Keratinocyte (primary cell): ENCODE data around the gene DMGDH. TPM values are rescaled to one million over a fixed set of nuclear protein-coding genes. Genes with fewer than 3 reads are reported as not detected.

ENCODE experiments used
- DNase-seq: peaks from one replicate; pipeline ENCODE4 v3.0.0-alpha.2; 2011; ENCODE audit warnings: low read depth, missing footprints, low spot score
- FAIRE-seq: peaks from 2 replicates; lab custom pipeline; 2011; peaks lifted over from hg19 to GRCh38; lab: Jason Lieb, UNC
- H2AFZ ChIP-seq: 2 replicates; pipeline ENCODE4 v1.6.0; 2012; ENCODE audit warnings: low read length, control low read depth, inconsistent platforms; ENCODE audit not compliant: control insufficient read depth
- H3K27ac ChIP-seq: 2 replicates; pipeline ENCODE4 v1.5.1; 2011; ENCODE audit warnings: low read length; ENCODE audit not compliant: control insufficient read depth, insufficient read depth
- H3K27me3 ChIP-seq: 3 replicates; pipeline ENCODE4 v1.6.0; 2011; ENCODE audit warnings: low read length; ENCODE audit not compliant: control insufficient read depth, insufficient read depth; ENCODE audit errors: extremely low read depth
- H3K36me3 ChIP-seq, 2 experiments: 2 replicates in 1 of 2; 3 replicates in 1 of 2; pipeline ENCODE4 v1.5.1; 2011; ENCODE audit warnings: low read length in 2 of 2, mild to moderate bottlenecking in 1 of 2; ENCODE audit not compliant: control insufficient read depth in 2 of 2, insufficient read depth in 2 of 2; ENCODE audit errors: extremely low read depth in 1 of 2
- H3K4me1 ChIP-seq: 3 replicates; pipeline ENCODE4 v1.5.1; 2011; ENCODE audit warnings: low read length; ENCODE audit not compliant: control insufficient read depth, insufficient read depth; ENCODE audit errors: extremely low read depth
- H3K4me2 ChIP-seq: 3 replicates; pipeline ENCODE4 v1.6.0; 2011; ENCODE audit warnings: low read depth, low read length; ENCODE audit not compliant: control insufficient read depth, insufficient read depth; ENCODE audit errors: extremely low read depth
- H3K4me3 ChIP-seq, 3 experiments: fragments of 200-600 bp in 1 of 3; sonication (generic) in 1 of 3; 2 replicates in 2 of 3; 3 replicates in 1 of 3; pipeline ENCODE4 v1.5.1; 2011 to 2016; ENCODE audit warnings: low read length in 3 of 3, mild to moderate bottlenecking in 3 of 3, control low read depth in 2 of 3, inconsistent platforms in 1 of 3, low read depth in 1 of 3, mixed read lengths in 1 of 3, mixed run types in 1 of 3, moderate library complexity in 1 of 3; ENCODE audit not compliant: control insufficient read depth in 2 of 3, insufficient read depth in 2 of 3; ENCODE audit errors: extremely low read depth in 1 of 3
- H3K79me2 ChIP-seq: 2 replicates; pipeline ENCODE4 v1.6.0; 2012; ENCODE audit warnings: low read length; ENCODE audit not compliant: control insufficient read depth, insufficient read depth
- H3K9ac ChIP-seq: 3 replicates; pipeline ENCODE4 v1.6.0; 2011; ENCODE audit warnings: low read length; ENCODE audit not compliant: control insufficient read depth, insufficient read depth; ENCODE audit errors: extremely low read depth
- H3K9me1 ChIP-seq: 3 replicates; pipeline ENCODE4 v1.6.0; 2011; ENCODE audit warnings: low read length; ENCODE audit not compliant: control insufficient read depth, insufficient read depth; ENCODE audit errors: extremely low read depth
- H3K9me3 ChIP-seq: 2 replicates; pipeline ENCODE4 v1.5.1; 2012; ENCODE audit warnings: low read depth, low read length; ENCODE audit not compliant: control insufficient read depth
- H4K20me1 ChIP-seq: 3 replicates; pipeline ENCODE4 v1.6.0; 2011; ENCODE audit warnings: low read length; ENCODE audit not compliant: control insufficient read depth, insufficient read depth; ENCODE audit errors: extremely low read depth
- EZH2 ChIP-seq: IDR thresholded peaks from one replicate; pipeline ENCODE4 v1.6.1; 2012; ENCODE audit warnings: inconsistent platforms, mild to moderate bottlenecking, low read length, moderate library complexity
- dilution Hi-C: fragments of 300-500 bp; cut with MboI; formaldehyde crosslinking; loops from one replicate; pipeline ENCODE4 v1.7.0; 2020; ENCODE audit warnings: low sequenced_read_pairs; ENCODE audit not compliant: extremely low pct_ligation_motif_present
- polyA plus RNA-seq, 5 experiments: library from polyadenylated mRNA; depleted of rRNA in 3 of 5; stranded (reverse) in 3 of 5; stranded (forward) in 1 of 5; unstranded in 1 of 5; fragments of >200 nt; gene quantifications; 1 replicate in 1 of 5; 2 replicates in 3 of 5; 3 replicates in 1 of 5; pipeline versions ENCODE4 v1.2.1 to v1.2.3, GENCODE V29; 2011 to 2012; ENCODE audit warnings: missing spikeins in 2 of 5, low read depth in 1 of 5, low replicate concordance in 1 of 5
- TF ChIP-seq, protein P1 (sequence below), 3 experiments: IDR thresholded peaks in 1 of 3; conservative IDR thresholded peaks in 1 of 3; optimal IDR thresholded peaks in 1 of 3; 2 replicates in 2 of 3; 3 replicates in 1 of 3; pipeline versions ENCODE3 to v1.5.1; 2011; ENCODE audit warnings: low read length in 3 of 3, mild to moderate bottlenecking in 3 of 3, moderate library complexity in 2 of 3, control low read depth in 1 of 3, inconsistent platforms in 1 of 3; ENCODE audit not compliant: insufficient read depth in 2 of 3; ENCODE audit errors: extremely low read depth in 1 of 3

Gene DMGDH
- polyA plus RNA-seq, 1 donor (not counting 4 experiments of a cell fraction or from before 2014, with no cell fraction given): 0.20 TPM

GRCh38 chr5:79091064-79091463 lies 21.6 kb upstream of the DMGDH start:
- Histone ChIP-seq H4K20me1 (no peaks in the 10 kb centered on the region), H2AFZ (no peak overlapping the region), H3K4me3 (no peak overlapping the region), H3K27ac (no peak overlapping the region), H3K4me1 (no peaks in the 10 kb centered on the region), H3K79me2 (no peaks in the 10 kb centered on the region), H3K9me1 (no peaks in the 10 kb centered on the region), H3K9me3 (no peaks in the 10 kb centered on the region), H3K4me2 (no peak overlapping the region), H3K27me3 (no peaks in the 10 kb centered on the region), H3K36me3 (no peaks in the 10 kb centered on the region), H3K9ac (no peak overlapping the region)
- dilution Hi-C loops: no loop called here
- FAIRE-seq (no peak), DNase-seq (no peak)
- TF ChIP-seq, protein P1, sequence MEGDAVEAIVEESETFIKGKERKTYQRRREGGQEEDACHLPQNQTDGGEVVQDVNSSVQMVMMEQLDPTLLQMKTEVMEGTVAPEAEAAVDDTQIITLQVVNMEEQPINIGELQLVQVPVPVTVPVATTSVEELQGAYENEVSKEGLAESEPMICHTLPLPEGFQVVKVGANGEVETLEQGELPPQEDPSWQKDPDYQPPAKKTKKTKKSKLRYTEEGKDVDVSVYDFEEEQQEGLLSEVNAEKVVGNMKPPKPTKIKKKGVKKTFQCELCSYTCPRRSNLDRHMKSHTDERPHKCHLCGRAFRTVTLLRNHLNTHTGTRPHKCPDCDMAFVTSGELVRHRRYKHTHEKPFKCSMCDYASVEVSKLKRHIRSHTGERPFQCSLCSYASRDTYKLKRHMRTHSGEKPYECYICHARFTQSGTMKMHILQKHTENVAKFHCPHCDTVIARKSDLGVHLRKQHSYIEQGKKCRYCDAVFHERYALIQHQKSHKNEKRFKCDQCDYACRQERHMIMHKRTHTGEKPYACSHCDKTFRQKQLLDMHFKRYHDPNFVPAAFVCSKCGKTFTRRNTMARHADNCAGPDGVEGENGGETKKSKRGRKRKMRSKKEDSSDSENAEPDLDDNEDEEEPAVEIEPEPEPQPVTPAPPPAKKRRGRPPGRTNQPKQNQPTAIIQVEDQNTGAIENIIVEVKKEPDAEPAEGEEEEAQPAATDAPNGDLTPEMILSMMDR (optimal IDR thresholded peaks at IDR 0.05 in 1 of 3, IDR thresholded peaks at IDR 0.05 in 1 of 3, conservative IDR thresholded peaks at IDR 0.05 in 1 of 3; ENCODE audit: extremely low read depth in 1 of 3, insufficient read depth in 2 of 3, low read length in 3 of 3): no peak
- TF ChIP-seq EZH2: no peak

- no peaks in the 10 kb centered on the region for H3K27me3 ChIP-seq
- H3K4me1 ChIP-seq: no peaks in the 10 kb centered on the region
- H3K9ac ChIP-seq: no peak overlapping the region
- no peaks in the 10 kb centered on the region for H3K36me3 ChIP-seq
- H3K4me3 ChIP-seq: no peak overlapping the region
- no peak overlapping the region for H2AFZ ChIP-seq
- no peak overlapping the region for H3K27ac ChIP-seq
- H4K20me1 ChIP-seq: no peaks in the 10 kb centered on the region
- H3K4me2 ChIP-seq: no peak overlapping the region
- FAIRE-seq (no peak), DNase-seq (no peak)
- dilution Hi-C loops: no loop called here
- H3K9me1 ChIP-seq: no peaks in the 10 kb centered on the region
- no peaks in the 10 kb centered on the region for H3K9me3 ChIP-seq
- no peak for TF ChIP-seq EZH2
- TF ChIP-seq, protein P1 (optimal IDR thresholded peaks at IDR 0.05 in 1 of 3, IDR thresholded peaks at IDR 0.05 in 1 of 3, conservative IDR thresholded peaks at IDR 0.05 in 1 of 3; ENCODE audit: extremely low read depth in 1 of 3, insufficient read depth in 2 of 3, low read length in 3 of 3): no peak
- H3K79me2 ChIP-seq: no peaks in the 10 kb centered on the region
Observed at GRCh38 chr5:79088507-79088906, 19.0 kb upstream of the DMGDH start.
